H1 (cell line): ENCODE data around the gene KIF5C. TPM values are rescaled to one million over a fixed set of nuclear protein-coding genes. Genes with fewer than 3 reads are reported as not detected.

Experiments
- CTCF ChIA-PET: fragments of 300-600 bp; sonication (Branson Sonifier 250); formaldehyde crosslinking; loops from one replicate; lab custom pipeline; 2021; ENCODE audit not compliant: partially characterized antibody; lab: Charles Lee
- POLR2A ChIA-PET: fragments of 300-600 bp; sonication (Branson Sonifier 250); formaldehyde crosslinking; loops from one replicate; lab custom pipeline; 2021; ENCODE audit warnings: inconsistent platforms; ENCODE audit not compliant: partially characterized antibody; lab: Charles Lee
- DNase-seq, 2 experiments: peaks; one replicate each; pipeline versions ENCODE4 v3.0.0 to v3.0.0-alpha.2; 2010 to 2022; ENCODE audit warnings: low spot score in 2 of 2, low read depth in 1 of 2, mixed read lengths in 1 of 2
- FAIRE-seq: peaks from 2 replicates; lab custom pipeline; 2011; peaks lifted over from hg19 to GRCh38; lab: Jason Lieb, UNC
- H2AFZ ChIP-seq: 2 replicates; pipeline ENCODE4 v1.8.1; 2012; ENCODE audit warnings: low read length, inconsistent platforms
- H2AK5ac ChIP-seq: 2 replicates; pipeline ENCODE4 v1.6.1; 2013; ENCODE audit warnings: low read depth, low read length
- H2BK120ac ChIP-seq: replicated peaks from 2 replicates; pipeline ENCODE3; 2013; ENCODE audit warnings: low read depth, low read length, inconsistent platforms
- H2BK12ac ChIP-seq: 2 replicates; pipeline ENCODE4 v1.6.1; 2013; ENCODE audit warnings: low read depth, low read length
- H2BK15ac ChIP-seq: 2 replicates; pipeline ENCODE4 v1.6.1; 2013; ENCODE audit warnings: low read length
- H2BK20ac ChIP-seq: 2 replicates; pipeline ENCODE4 v1.6.1; 2013; ENCODE audit warnings: low read length
- H2BK5ac ChIP-seq: 2 replicates; pipeline ENCODE4 v1.6.1; 2013; ENCODE audit warnings: low read depth, low read length
- H3K14ac ChIP-seq: 2 replicates; pipeline ENCODE4 v1.6.1; 2013; ENCODE audit warnings: inconsistent platforms; ENCODE audit not compliant: insufficient read length
- H3K18ac ChIP-seq: 2 replicates; pipeline ENCODE4 v1.6.1; 2013; ENCODE audit warnings: low read length; ENCODE audit errors: extremely low read depth
- H3K23ac ChIP-seq: 2 replicates; pipeline ENCODE4 v1.6.1; 2013; ENCODE audit warnings: inconsistent platforms; ENCODE audit not compliant: insufficient read length
- H3K23me2 ChIP-seq: 2 replicates; pipeline ENCODE4 v1.6.1; 2013; ENCODE audit warnings: low read depth, low read length
- H3K27ac ChIP-seq: 2 replicates; pipeline ENCODE4 v1.6.1; 2011; ENCODE audit warnings: low read depth, low read length, inconsistent platforms
- H3K27me3 ChIP-seq, 4 experiments: replicated peaks in 1 of 4; 1 replicate in 1 of 4; 2 replicates in 3 of 4; pipeline versions ENCODE4 v1.6.1 to v1.8.1; 2011 to 2013; ENCODE audit warnings: low read length in 3 of 4, mild to moderate bottlenecking in 3 of 4, inconsistent platforms in 2 of 4, mixed read lengths in 2 of 4, moderate library complexity in 1 of 4; ENCODE audit not compliant: control insufficient read depth in 3 of 4, insufficient read depth in 3 of 4; ENCODE audit errors: extremely low read depth in 1 of 4
- H3K36me3 ChIP-seq, 4 experiments: 2 replicates each; pipeline versions ENCODE4 v1.6.1 to v1.8.1; 2011 to 2013; ENCODE audit warnings: mild to moderate bottlenecking in 4 of 4, low read length in 3 of 4, moderate library complexity in 2 of 4, control low read depth in 1 of 4, inconsistent platforms in 1 of 4; ENCODE audit not compliant: insufficient read depth in 4 of 4, control insufficient read depth in 2 of 4
- H3K4ac ChIP-seq: replicated peaks from 2 replicates; pipeline ENCODE3; 2013; ENCODE audit warnings: low read length, low read depth, mixed read lengths, inconsistent platforms; ENCODE audit not compliant: insufficient read length
- H3K4me1 ChIP-seq, 4 experiments: replicated peaks in 1 of 4; 1 replicate in 1 of 4; 2 replicates in 3 of 4; pipeline versions ENCODE4 v1.6.1 to v1.8.1; 2011 to 2013; ENCODE audit warnings: low read length in 3 of 4, inconsistent platforms in 2 of 4, mixed read lengths in 1 of 4; ENCODE audit not compliant: insufficient read depth in 4 of 4, control insufficient read depth in 3 of 4
- H3K4me2 ChIP-seq, 2 experiments: 2 replicates each; pipeline versions ENCODE4 v1.6.1 to v1.8.1; 2011 to 2013; ENCODE audit warnings: low read depth in 2 of 2, low read length in 2 of 2, control low read depth in 1 of 2, inconsistent platforms in 1 of 2, mild to moderate bottlenecking in 1 of 2; ENCODE audit not compliant: insufficient read depth in 1 of 2
- H3K4me3 ChIP-seq, 4 experiments: fragments of 200-600, 300-600 bp in 1 of 4; sonication (generic), shearing (Covaris generic), sonication (Bioruptor Twin) in 1 of 4; 2 replicates each; pipeline versions ENCODE4 v1.5.1 to v1.8.1; 2011 to 2016; ENCODE audit warnings: low read length in 4 of 4, low read depth in 3 of 4, control low read depth in 2 of 4, inconsistent platforms in 2 of 4, mild to moderate bottlenecking in 2 of 4, mixed read lengths in 1 of 4, moderate library complexity in 1 of 4; ENCODE audit not compliant: insufficient read depth in 2 of 4; ENCODE audit errors: extremely low read depth in 1 of 4
- H3K56ac ChIP-seq: replicated peaks from 2 replicates; pipeline ENCODE3; 2013; ENCODE audit warnings: low read depth, mild to moderate bottlenecking, mixed read lengths, low read length, inconsistent platforms; ENCODE audit not compliant: insufficient read length
- H3K79me1 ChIP-seq: 2 replicates; pipeline ENCODE4 v1.6.1; 2013; ENCODE audit warnings: low read depth, low read length, control low read depth
- H3K79me2 ChIP-seq, 2 experiments: 2 replicates each; pipeline versions ENCODE4 v1.6.1 to v1.8.1; 2012 to 2013; ENCODE audit warnings: low read length in 2 of 2, mild to moderate bottlenecking in 2 of 2, inconsistent platforms in 1 of 2; ENCODE audit not compliant: insufficient read depth in 2 of 2, control insufficient read depth in 1 of 2
- H3K9ac ChIP-seq, 4 experiments: replicated peaks in 1 of 4; 1 replicate in 1 of 4; 2 replicates in 3 of 4; pipeline versions ENCODE4 v1.6.1 to v1.8.1; 2011 to 2013; ENCODE audit warnings: low read depth in 3 of 4, low read length in 3 of 4, control low read depth in 2 of 4, mild to moderate bottlenecking in 2 of 4, moderate library complexity in 2 of 4, inconsistent platforms in 1 of 4; ENCODE audit errors: extremely low read depth in 1 of 4
- H3K9me3 ChIP-seq, 2 experiments: 2 replicates each; pipeline versions ENCODE4 v1.6.1 to v1.8.1; 2012 to 2013; ENCODE audit warnings: mild to moderate bottlenecking in 2 of 2, moderate library complexity in 2 of 2, control low read depth in 1 of 2, inconsistent platforms in 1 of 2, low read depth in 1 of 2, low read length in 1 of 2, mixed read lengths in 1 of 2; ENCODE audit not compliant: insufficient read depth in 2 of 2
- H4K20me1 ChIP-seq, 2 experiments: replicated peaks in 1 of 2; 2 replicates each; pipeline versions ENCODE3 to v1.8.1; 2011 to 2013; ENCODE audit warnings: inconsistent platforms in 2 of 2, low read length in 2 of 2, mild to moderate bottlenecking in 1 of 2; ENCODE audit not compliant: insufficient read depth in 2 of 2, control insufficient read depth in 1 of 2
- H4K5ac ChIP-seq: 2 replicates; pipeline ENCODE4 v1.6.1; 2013; ENCODE audit warnings: low read length, low read depth, mixed read lengths, inconsistent platforms; ENCODE audit not compliant: insufficient read length
- H4K8ac ChIP-seq: 2 replicates; pipeline ENCODE4 v1.8.0; 2013; ENCODE audit warnings: mild to moderate bottlenecking, moderate library complexity, low read length, inconsistent platforms; ENCODE audit not compliant: insufficient read depth; ENCODE audit errors: extremely low read depth
- H4K91ac ChIP-seq: replicated peaks from 2 replicates; pipeline ENCODE3; 2013; ENCODE audit warnings: low read length, mixed read lengths, inconsistent platforms; ENCODE audit not compliant: insufficient read length
- ATF3 ChIP-seq: IDR thresholded peaks from 2 replicates; pipeline ENCODE4 v1.6.1; 2011; ENCODE audit warnings: low read depth, mild to moderate bottlenecking, low read length; ENCODE audit not compliant: insufficient read depth
- BACH1 ChIP-seq: IDR thresholded peaks from 2 replicates; pipeline ENCODE4 v1.6.1; 2012; ENCODE audit warnings: low read length, improper control_type of control experiment
- BRCA1 ChIP-seq: IDR thresholded peaks from 2 replicates; pipeline ENCODE4 v1.6.1; 2012; ENCODE audit warnings: low read depth, low read length, improper control_type of control experiment
- CBX8 ChIP-seq: fragments of 300-800, 300-1000 bp; sonication (generic); IDR thresholded peaks from 2 replicates; pipeline ENCODE4 v1.7.1; 2016; ENCODE audit warnings: low read depth, low read length, borderline replicate concordance
- CHD1 ChIP-seq: IDR thresholded peaks from 2 replicates; pipeline ENCODE4 v1.6.1; 2012; ENCODE audit warnings: low read depth, low read length, improper control_type of control experiment
- CHD2 ChIP-seq: IDR thresholded peaks from 2 replicates; pipeline ENCODE4 v1.6.1; 2012; ENCODE audit warnings: low read length, improper control_type of control experiment
- CREB1 ChIP-seq: IDR thresholded peaks from 2 replicates; pipeline ENCODE4 v1.6.1; 2012; ENCODE audit warnings: inconsistent platforms
- HDAC2 ChIP-seq, 2 experiments: fragments of 300-600 bp in 1 of 2; sonication (generic) in 1 of 2; IDR thresholded peaks; 2 replicates each; pipeline ENCODE4 v1.6.1; 2011 to 2012; ENCODE audit warnings: low read depth in 2 of 2, low read length in 2 of 2, mild to moderate bottlenecking in 2 of 2, moderate library complexity in 2 of 2, borderline replicate concordance in 1 of 2, inconsistent platforms in 1 of 2
- KDM5A ChIP-seq: fragments of 200-600 bp; IDR thresholded peaks from 2 replicates; pipeline ENCODE4 v1.7.1; 2012; ENCODE audit warnings: mild to moderate bottlenecking, low read length, inconsistent platforms, mixed read lengths
- PHF8 ChIP-seq: fragments of 200-600 bp; sonication (generic); conservative IDR thresholded peaks from 2 replicates; pipeline ENCODE4 v1.7.1; 2012; ENCODE audit warnings: low read depth, mild to moderate bottlenecking, inconsistent platforms, low read length, moderate library complexity
- POU5F1 ChIP-seq: IDR thresholded peaks from 2 replicates; pipeline ENCODE4 v1.6.1; 2011; ENCODE audit warnings: low read depth, mild to moderate bottlenecking, low read length, moderate library complexity
- SAP30 ChIP-seq: fragments of 300-600 bp; sonication (generic); IDR thresholded peaks from 2 replicates; pipeline ENCODE4 v1.7.1; 2012; ENCODE audit warnings: low read length, moderate library complexity, mild to moderate bottlenecking, inconsistent platforms; ENCODE audit not compliant: insufficient read depth, insufficient replicate concordance
- SP1 ChIP-seq: IDR thresholded peaks from 2 replicates; pipeline ENCODE4 v1.6.1; 2011; ENCODE audit warnings: low read depth, low read length
- TEAD4 ChIP-seq: IDR thresholded peaks from 2 replicates; pipeline ENCODE4 v1.6.1; 2012; ENCODE audit warnings: low read depth, low read length, inconsistent platforms, mixed read lengths
- WGBS, 2 experiments: shearing (Covaris generic) in 1 of 2; methylation state at CpG; one replicate each; pipeline versions ENCODE4 v1.1.6 to v1.1.7; 2013 to 2015; ENCODE audit warnings: low lambda C conversion rate in 2 of 2, mixed read lengths in 2 of 2, inconsistent platforms in 1 of 2, low coverage in 1 of 2, missing lambda C conversion rate in 1 of 2; ENCODE audit not compliant: insufficient replicate concordance in 2 of 2, insufficient coverage in 1 of 2, insufficient read length in 1 of 2; ENCODE audit errors: extremely low coverage in 1 of 2, missing lambda C conversion rate in 1 of 2; 5-methylcytosine and 5-hydroxymethylcytosine counted together
- polyA plus RNA-seq, 7 experiments: library from polyadenylated mRNA; depleted of rRNA in 3 of 7; stranded (reverse) in 5 of 7; unstranded in 2 of 7; fragments of >200 nt in 5 of 7; fragments of 200-250 nt in 2 of 7; gene quantifications; 1 replicate in 5 of 7; 2 replicates in 1 of 7; 4 replicates in 1 of 7; pipeline versions ENCODE4 v1.2.1 to v1.2.3, GENCODE V29; 2011 to 2013; ENCODE audit warnings: missing spikeins in 2 of 7, mixed read lengths in 2 of 7
- total RNA-seq: library from RNA; stranded (reverse); fragmentation: NEBNext Ultra II Directional; extraction: Animal tissue kit (Norgen Biotek cat#: 25700); gene quantifications from 2 replicates; pipeline ENCODE4 v1.2.1, GENCODE V29; 2021

Gene KIF5C
- total and polyA plus RNA-seq, 2 of the 8 experiments (the other 6 are each of a cell fraction or from before 2014, with no cell fraction given): 16.3 to 66.4 TPM

DNA sequence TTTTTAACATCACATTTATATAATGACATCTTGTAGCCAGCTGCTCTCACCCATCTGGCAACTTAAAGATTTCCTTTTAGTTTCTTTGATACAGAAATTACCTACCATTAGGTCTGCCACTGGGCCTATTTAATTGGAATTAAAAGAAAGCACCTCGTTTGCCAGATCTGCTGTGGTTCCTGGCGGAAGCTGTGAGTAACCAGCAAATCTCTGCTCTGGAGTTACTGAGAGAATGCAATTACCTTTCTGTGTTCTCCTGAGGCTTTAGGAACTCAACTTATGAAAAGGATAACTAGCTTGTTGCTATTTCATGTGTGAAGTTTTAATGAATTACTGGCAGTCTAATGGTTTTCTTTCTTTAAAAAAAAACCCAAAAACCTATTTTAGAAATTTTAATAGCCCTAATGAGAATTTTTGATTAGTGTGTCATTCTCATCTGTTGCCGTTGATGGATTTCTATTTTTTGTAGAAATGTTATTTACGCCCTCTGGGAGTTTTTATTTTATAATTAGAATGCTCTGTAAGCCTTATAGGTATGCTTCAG, 93.8 kb downstream of the KIF5C start:
- no peak overlapping the region for H3K56ac ChIP-seq
- ChIA-PET POLR2A (no interaction called here), CTCF (interaction anchor here (1.0 to 3.5 kb wide), 5 partner anchors 9 to 414 kb away, joined by 3 to 9 read pairs (median 4); no protein-coding TSS in a partner anchor)
- peaks cover 0 to 14% (median 1%) of the 10 kb centered on the region in 4 experiments; a peak in 4 of 7 replicates for H3K4me1 ChIP-seq
- no peaks in the 10 kb centered on the region for H3K79me1 ChIP-seq
- H3K9ac ChIP-seq: no peak overlapping the region
- no peaks in the 10 kb centered on the region for H3K23me2 ChIP-seq
- no peak overlapping the region for H3K14ac ChIP-seq
- WGBS, 2 experiments: 93% methylated on average over 4 of the region's 4 CpGs; no CpG with 5 or more reads in 1 of the 2 experiments
- no peak overlapping the region for H3K23ac ChIP-seq
- no peak overlapping the region for H2BK120ac ChIP-seq
- no peak overlapping the region for H3K4ac ChIP-seq
- no peak overlapping the region for H3K4me3 ChIP-seq
- H3K18ac ChIP-seq: no peak overlapping the region
- H3K9me3 ChIP-seq: no peaks in the 10 kb centered on the region
- no peak overlapping the region for H2BK12ac ChIP-seq
- no peak overlapping the region for H2AK5ac ChIP-seq
- no peaks in the 10 kb centered on the region for H4K20me1 ChIP-seq
- H2BK15ac ChIP-seq: no peak overlapping the region
- no peak overlapping the region for H2AFZ ChIP-seq
- H3K27me3 ChIP-seq: no peaks in the 10 kb centered on the region
- no peak overlapping the region for H3K4me2 ChIP-seq
- no peak overlapping the region for H4K91ac ChIP-seq
- H4K5ac ChIP-seq: no peak overlapping the region
- no peaks in the 10 kb centered on the region for H3K79me2 ChIP-seq
- no peak overlapping the region for H2BK20ac ChIP-seq
- no peak overlapping the region for H3K27ac ChIP-seq
- no peak overlapping the region for H4K8ac ChIP-seq
- no peak for DNase-seq
- H2BK5ac ChIP-seq: no peak overlapping the region
- FAIRE-seq: no peak
- peaks cover 0 to 10% (median 6%) of the 10 kb centered on the region in 4 experiments; a peak in 6 of 8 replicates for H3K36me3 ChIP-seq
- TF ChIP-seq BACH1: no peak
- no peak for TF ChIP-seq POU5F1
- no peak for TF ChIP-seq CBX8
- no peak for TF ChIP-seq KDM5A
- TF ChIP-seq TEAD4: no peak
- no peak for TF ChIP-seq BRCA1
- TF ChIP-seq CHD2: no peak
- TF ChIP-seq CREB1: no peak
- no peak for TF ChIP-seq SP1
- no peak for TF ChIP-seq HDAC2 (IDR thresholded peaks at IDR 0.05; ENCODE audit: borderline replicate concordance in 1 of 2, low read depth in 2 of 2, low read length in 2 of 2)
- TF ChIP-seq ATF3: no peak
- no peak for TF ChIP-seq CHD1
- no peak for TF ChIP-seq PHF8
- no peak for TF ChIP-seq SAP30
